ENCODE data around the gene NHLRC1.

GRCh38 chr6:18118330-18118729, 4.1 kb downstream of the NHLRC1 start:
- TF ChIP-seq CTCF (IDR thresholded peaks at IDR 0.05; ENCODE audit: borderline replicate concordance, extremely low read depth, low read length, poor library complexity, severe bottlenecking) = no peak
- TF ChIP-seq EZH2 (IDR thresholded peaks at IDR 0.05; ENCODE audit: borderline replicate concordance, low read depth, low read length, severe bottlenecking) = no peak
